Testis (tissue), 2 donors: ENCODE data around the gene MPND.

ENCODE experiments used
- CTCF ChIP-seq, 3 experiments: fragments of 450-650 bp in 2 of 3; fragments of 200-600 bp in 1 of 3; sonication (generic) in 1 of 3; IDR thresholded peaks; one replicate each; pipeline ENCODE4 v1.5.1; 2016 to 2019; ENCODE audit warnings: antibody characterized with exemption in 3 of 3, mild to moderate bottlenecking in 2 of 3, moderate library complexity in 1 of 3
- POLR2A ChIP-seq: fragments of 450-650 bp; IDR thresholded peaks from one replicate; pipeline ENCODE4 v1.6.1; 2017; ENCODE audit warnings: antibody characterized with exemption, mild to moderate bottlenecking, moderate library complexity

- TF ChIP-seq CTCF (IDR thresholded peaks at IDR 0.05) (no peak), POLR2A (no peak)
These were observed 50.7 kb downstream of the MPND start for GRCh38 chr19:4393947-4394590.
